ENCODE measurements around the gene NAPEPLD. TPM values are rescaled to one million over a fixed set of nuclear protein-coding genes. Genes with fewer than 3 reads are reported as not detected.

The NAPEPLD gene
- total RNA-seq, 4 donors from 2014 or later, result 5.9 to 13.1 (median 8.6) TPM

- ATAC-seq (ENCODE audit: low FRiP score) (no peak), DNase-seq (ENCODE audit: low spot score) (no peak)
- no peak for TF ChIP-seq CTCF (IDR thresholded peaks at IDR 0.05)
Measured at GRCh38 chr7:103120362-103120761, 28.5 kb downstream of the NAPEPLD start.

- DNase-seq (ENCODE audit: low spot score), result no peak
- ATAC-seq (ENCODE audit: low FRiP score), result no peak
- TF ChIP-seq CTCF (IDR thresholded peaks at IDR 0.05), result no peak
Measured at GRCh38 chr7:103119791-103120291, 29.1 kb downstream of the NAPEPLD start.

- ATAC-seq (ENCODE audit: low FRiP score), result no peak
- DNase-seq (ENCODE audit: low spot score), result no peak
- no peak for TF ChIP-seq CTCF (IDR thresholded peaks at IDR 0.05)
Measured at GRCh38 chr7:103117465-103117864, 31.4 kb downstream of the NAPEPLD start.

- TF ChIP-seq CTCF (IDR thresholded peaks at IDR 0.05), result no peak
- ATAC-seq (ENCODE audit: low FRiP score), result no peak
Measured at GRCh38 chr7:103116991-103117390, 31.9 kb downstream of the NAPEPLD start.

GRCh38 chr7:103116511-103116910 is 32.4 kb downstream of the NAPEPLD start:
- TF ChIP-seq CTCF (IDR thresholded peaks at IDR 0.05), result no peak
- ATAC-seq (ENCODE audit: low FRiP score) (no peak), DNase-seq (ENCODE audit: low spot score) (no peak)

More at GRCh38 chr7:103116991-103117390, 31.9 kb downstream of the NAPEPLD start:
- DNase-seq (ENCODE audit: low spot score), result no peak

GRCh38 chr7:103115771-103116170 is 33.1 kb downstream of the NAPEPLD start:
- ATAC-seq (ENCODE audit: low FRiP score) (no peak), DNase-seq (ENCODE audit: low spot score) (no peak)
- TF ChIP-seq CTCF (IDR thresholded peaks at IDR 0.05), result no peak

- ATAC-seq (ENCODE audit: low FRiP score) (no peak), DNase-seq (ENCODE audit: low spot score) (no peak)
- TF ChIP-seq CTCF (IDR thresholded peaks at IDR 0.05), result no peak
Measured at GRCh38 chr7:103114576-103115008, 34.3 kb downstream of the NAPEPLD start.

All from omental fat pad (tissue), 4 donors.